Measurements from ENCODE around the gene SRSF6. TPM values are rescaled to one million over a fixed set of nuclear protein-coding genes. Genes with fewer than 3 reads are reported as not detected.

SRSF6 gene
- total and polyA plus RNA-seq, 10 of the 15 experiments (the other 5 are each of a cell fraction or from before 2014, with no cell fraction given): 57.2 to 191 (median 108) TPM

DNA sequence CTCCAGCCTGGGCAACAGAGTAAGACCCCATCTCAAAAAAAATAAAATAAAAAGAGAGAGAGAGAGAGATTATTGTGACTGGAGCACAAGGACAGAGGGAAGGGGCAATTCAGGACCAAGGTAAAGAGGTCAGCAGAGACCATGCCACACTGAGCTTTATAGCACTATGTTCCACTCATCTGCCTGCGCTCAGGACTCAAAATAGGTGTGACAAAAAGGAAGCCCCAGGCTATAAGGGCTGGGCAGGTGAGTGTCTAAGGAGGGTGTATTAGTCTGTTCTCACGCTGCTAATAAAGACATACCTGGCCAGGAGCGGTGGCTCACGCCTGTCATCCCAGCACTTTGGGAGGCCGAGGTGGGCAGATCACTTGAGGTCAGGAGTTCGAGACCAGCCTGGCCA lies 23.1 kb upstream of the SRSF6 start:
- Histone ChIP-seq H3K4me3 (no peak overlapping the region), H3K27ac (ENCODE audit: control insufficient read depth, insufficient read depth) (no peak overlapping the region), H3K79me2 (ENCODE audit: control insufficient read depth, insufficient read depth, low read length) (no peaks in the 10 kb centered on the region), H3K36me3 (ENCODE audit: control insufficient read depth in 2 of 2, insufficient read depth in 2 of 2, low read length in 1 of 2) (no peaks in the 10 kb centered on the region), H3K9me3 (replicated peaks; ENCODE audit: control insufficient read depth, insufficient read depth, low read length) (no peaks in the 10 kb centered on the region; the same call in 1 of the 3 replicates), H3K4me2 (ENCODE audit: control insufficient read depth, insufficient read depth) (no peak overlapping the region), H3K9ac (ENCODE audit: control insufficient read depth, insufficient read depth, low read length) (no peak overlapping the region), H2AFZ (ENCODE audit: control insufficient read depth, low read depth, low read length) (no peak overlapping the region), H3K27me3 (replicated peaks in 1 of 2; ENCODE audit: control insufficient read depth in 2 of 2, insufficient read depth in 2 of 2, low read length in 1 of 2) (no peaks in the 10 kb centered on the region; a peak in 2 of 4 replicates), H3K4me1 (ENCODE audit: control insufficient read depth, insufficient read depth, low read length) (peaks cover 5% of the 10 kb centered on the region), H4K20me1 (ENCODE audit: control insufficient read depth, insufficient read depth) (no peaks in the 10 kb centered on the region)
- POLR2A ChIA-PET: no interaction called here
- FAIRE-seq (no peak), DNase-seq (ENCODE audit: low read depth, low spot score) (no peak), ATAC-seq (no peak)
- 59% methylated on average over 6 of the region's 6 CpGs for WGBS (ENCODE audit: insufficient coverage, insufficient replicate concordance, low lambda C conversion rate, missing lambda C conversion rate)
- RAD21 ChIA-PET (ENCODE audit: unreplicated experiment): no interaction called here
- intact Hi-C loops (cut with micrococcal nuclease; ENCODE audit: unreplicated experiment) (no loop called here), in situ Hi-C loops (cut with MboI) (no loop called here)
- CTCF ChIA-PET: interaction anchor here (0.5 to 1.2 kb wide), 2 partner anchors 30 to 1732 kb away, joined by 3 read pairs; no protein-coding TSS in a partner anchor
- TF ChIP-seq TARDBP (IDR thresholded peaks at IDR 0.05; ENCODE audit: borderline replicate concordance) (no peak), CHD4 (IDR thresholded peaks at IDR 0.05) (no peak), NR2C1 (IDR thresholded peaks at IDR 0.05) (no peak), EP300 (IDR thresholded peaks at IDR 0.05; ENCODE audit: borderline replicate concordance in 1 of 2, control insufficient read depth in 1 of 2, low read depth in 2 of 2, low read length in 2 of 2) (no peak), PRDM15 (CRISPR knock-in tag; IDR thresholded peaks at IDR 0.05) (no peak), FOXM1 (IDR thresholded peaks at IDR 0.05; ENCODE audit: low read depth, low read length) (no peak), SKIL (IDR thresholded peaks at IDR 0.05; ENCODE audit: low read depth, poor library complexity, severe bottlenecking) (no peak), BCLAF1 (IDR thresholded peaks at IDR 0.05) (no peak), MTA2 (IDR thresholded peaks at IDR 0.05; ENCODE audit: low read depth) (no peak)
- no TSS peak for BruUV-seq (replicated peaks)
- SMC1A ChIA-PET (ENCODE audit: uncharacterized antibody, unreplicated experiment): interaction anchor here (1.3 kb wide), 1 partner anchor 12 kb away, joined by 5 read pairs; no protein-coding TSS in a partner anchor
